Measurements from ENCODE around the gene RAPGEF1.

The RAPGEF1 gene

GRCh38 chr9:131636593-131636992 lies 103.3 kb downstream of the RAPGEF1 start:
- no peak for DNase-seq

DNA sequence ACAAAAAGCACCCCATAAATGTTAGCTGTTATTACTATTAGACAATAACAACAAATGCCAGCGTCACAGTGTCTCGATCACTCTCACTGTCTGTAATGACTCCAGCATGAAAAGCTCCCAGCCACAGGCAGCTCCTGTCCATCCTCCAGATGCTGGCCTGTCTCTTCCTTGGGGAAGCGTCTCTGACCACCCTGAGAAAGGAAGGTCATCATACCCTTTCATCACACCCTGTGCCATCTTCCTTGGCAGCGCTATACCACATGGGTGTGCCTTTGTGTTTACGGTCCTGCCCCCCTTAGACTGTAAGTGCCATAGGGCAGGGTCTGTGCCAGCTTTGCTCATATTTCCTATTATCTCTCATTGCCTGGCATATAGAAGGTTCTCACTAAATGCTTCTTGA lies 104.0 kb downstream of the RAPGEF1 start:
- DNase-seq: no peak

GRCh38 chr9:131635285-131635684 lies 104.6 kb downstream of the RAPGEF1 start:
- no peak for DNase-seq

DNA sequence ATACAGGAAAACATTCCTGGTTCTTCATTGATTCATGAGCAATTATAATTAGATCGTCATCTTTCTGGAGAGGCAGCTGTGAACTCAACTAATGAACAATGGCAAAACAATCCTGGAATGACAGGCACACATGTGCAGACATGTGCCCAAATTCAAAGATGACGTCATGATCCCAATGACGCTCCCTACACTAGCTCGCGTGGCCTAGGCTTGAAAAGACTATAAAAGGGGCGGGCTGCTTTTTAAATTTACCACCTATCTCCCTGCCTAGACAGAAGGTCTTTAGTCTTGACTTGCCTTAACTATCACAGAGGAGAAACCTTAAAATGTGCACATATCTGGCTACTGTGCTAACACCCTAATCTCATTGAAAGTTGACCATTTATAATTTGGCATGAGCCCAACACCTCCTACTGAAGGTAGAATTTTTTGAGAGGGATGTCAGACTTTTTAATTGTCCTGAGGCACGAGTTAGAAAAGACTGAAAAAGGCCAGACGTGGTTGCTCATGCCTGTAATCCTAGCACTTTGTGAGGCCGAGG lies 106.3 kb downstream of the RAPGEF1 start:
- DNase-seq: no peak

GRCh38 chr9:131631306-131631705 lies 108.6 kb downstream of the RAPGEF1 start:
- no peak for DNase-seq

DNA sequence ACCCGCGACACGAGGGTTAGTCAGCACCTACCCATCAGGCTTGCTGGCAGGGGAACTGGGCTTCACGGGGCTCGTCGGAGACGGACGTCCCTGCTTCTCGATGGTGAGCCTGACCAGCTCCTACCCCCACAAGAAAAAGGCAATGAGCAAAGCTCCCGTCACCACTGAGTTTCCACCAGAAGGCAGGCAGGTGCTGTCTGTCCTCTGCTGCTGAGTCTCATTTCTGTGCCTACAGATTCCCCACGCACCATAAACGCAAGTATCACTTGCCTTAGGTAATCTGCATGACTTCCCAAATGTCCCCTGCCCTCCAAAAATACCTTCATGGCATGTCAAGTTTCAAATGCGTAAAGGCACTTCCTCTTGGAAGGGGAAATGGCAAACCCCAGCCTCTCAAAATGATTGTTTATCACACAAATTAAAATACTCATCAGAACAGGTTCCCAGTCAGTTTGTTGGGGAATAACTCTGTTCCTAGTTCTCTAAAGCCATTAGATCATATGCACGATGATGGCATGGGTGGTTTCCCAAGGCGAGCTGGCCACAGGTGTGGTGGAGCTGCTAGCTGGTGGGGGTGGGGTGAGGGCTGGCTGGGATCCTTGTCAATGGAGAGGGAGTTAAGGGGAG lies 109.6 kb downstream of the RAPGEF1 start:
- no peak for DNase-seq

DNA sequence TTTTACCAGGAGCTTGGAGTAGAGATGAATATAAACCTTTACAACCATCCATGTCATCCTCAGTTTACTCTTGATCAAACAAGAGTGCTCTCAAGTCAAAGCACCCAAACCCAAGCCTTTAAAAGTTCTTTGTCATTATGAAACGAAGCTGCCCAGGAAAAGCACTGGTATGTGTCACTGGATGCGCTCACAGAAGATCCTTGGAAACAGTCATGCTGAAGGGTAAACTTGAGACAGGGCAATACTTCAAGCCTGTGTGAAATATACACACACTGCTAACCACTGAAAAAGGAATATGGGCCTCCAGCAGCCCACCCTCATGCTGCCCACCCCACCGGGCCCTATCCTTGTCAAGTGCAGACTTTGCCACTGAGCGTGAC lies 110.1 kb downstream of the RAPGEF1 start:
- DNase-seq: no peak

DNA sequence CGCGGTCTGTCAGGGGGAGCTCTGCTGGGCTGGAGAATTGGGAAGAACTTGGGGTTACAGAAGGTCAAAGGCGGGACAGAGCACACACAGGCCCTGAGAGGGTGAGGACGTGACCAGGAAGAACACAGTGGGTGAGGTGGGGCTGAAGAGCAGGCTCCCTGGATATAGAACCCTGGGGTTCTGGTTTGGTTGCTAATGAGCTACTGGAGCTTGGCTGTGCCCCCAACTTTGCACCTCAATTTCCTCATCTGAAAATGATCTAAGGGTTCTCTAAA lies 110.7 kb downstream of the RAPGEF1 start:
- no peak for DNase-seq

GRCh38 chr9:131628459-131629225 lies 111.2 kb downstream of the RAPGEF1 start:
- no peak for DNase-seq

- DNase-seq: no peak
Measured at GRCh38 chr9:131627648-131628458, 112.0 kb downstream of the RAPGEF1 start.

GRCh38 chr9:131627326-131627647 lies 112.6 kb downstream of the RAPGEF1 start:
- no peak for DNase-seq

DNA sequence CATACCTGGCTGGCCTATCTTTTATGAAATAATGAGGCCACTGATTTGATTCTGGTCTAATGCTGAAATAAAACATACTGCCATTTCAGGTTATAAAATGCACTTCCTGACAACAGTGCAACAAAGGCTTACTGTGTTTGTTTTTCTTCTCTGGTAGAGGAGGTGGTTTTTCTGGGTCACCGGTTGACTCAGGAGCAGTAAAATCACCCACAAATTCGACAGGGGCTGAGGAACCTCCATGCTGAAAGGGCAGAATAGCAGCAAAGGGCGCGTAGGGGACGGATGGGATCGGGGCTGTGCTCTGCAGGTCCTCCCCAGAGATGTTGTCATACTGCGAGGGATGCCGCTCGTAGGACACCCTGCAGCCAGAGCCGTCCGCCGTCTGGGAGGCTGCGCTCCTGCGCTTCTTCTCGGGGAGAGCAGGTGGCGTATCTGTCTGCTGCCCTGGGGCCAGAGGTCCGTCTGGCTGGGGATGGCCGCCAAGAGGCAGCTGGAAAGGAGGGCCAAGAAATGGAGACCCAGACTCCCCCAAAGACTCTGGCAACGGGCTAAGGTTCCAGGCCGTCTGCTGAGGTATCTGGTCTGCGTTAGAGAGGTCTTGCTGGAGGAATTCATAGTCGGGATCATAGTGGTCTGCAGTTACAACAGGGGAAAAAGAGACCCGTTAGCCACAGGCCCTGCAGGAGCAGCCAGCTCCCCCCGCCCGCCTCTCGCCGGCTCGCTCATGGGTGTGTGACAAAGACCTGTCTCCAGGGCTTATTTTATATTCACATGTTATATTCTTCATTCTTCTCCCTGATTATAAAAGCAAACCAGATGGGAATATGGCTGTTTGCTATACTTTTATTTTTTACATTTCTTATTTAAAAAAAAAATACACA lies 113.8 kb downstream of the RAPGEF1 start:
- no peak for DNase-seq

DNA sequence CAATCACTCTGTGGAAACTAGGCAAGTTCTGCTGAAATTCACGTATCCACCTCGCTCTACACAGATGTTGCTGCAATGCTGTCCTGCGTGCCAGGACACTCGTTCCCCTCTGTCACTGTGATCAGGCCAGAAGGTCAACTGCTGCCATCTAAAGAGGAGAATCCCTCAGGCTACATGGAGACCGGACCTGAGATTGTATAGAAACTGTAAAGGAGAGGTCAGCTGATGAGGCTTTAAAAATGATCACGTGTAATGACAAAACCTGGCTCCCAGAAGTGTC lies 114.4 kb downstream of the RAPGEF1 start:
- DNase-seq: no peak

GRCh38 chr9:131624636-131625507 lies 115.0 kb downstream of the RAPGEF1 start:
- DNase-seq: no peak

- no peak for DNase-seq
Measured at GRCh38 chr9:131623655-131624330, 116.1 kb downstream of the RAPGEF1 start.

DNA sequence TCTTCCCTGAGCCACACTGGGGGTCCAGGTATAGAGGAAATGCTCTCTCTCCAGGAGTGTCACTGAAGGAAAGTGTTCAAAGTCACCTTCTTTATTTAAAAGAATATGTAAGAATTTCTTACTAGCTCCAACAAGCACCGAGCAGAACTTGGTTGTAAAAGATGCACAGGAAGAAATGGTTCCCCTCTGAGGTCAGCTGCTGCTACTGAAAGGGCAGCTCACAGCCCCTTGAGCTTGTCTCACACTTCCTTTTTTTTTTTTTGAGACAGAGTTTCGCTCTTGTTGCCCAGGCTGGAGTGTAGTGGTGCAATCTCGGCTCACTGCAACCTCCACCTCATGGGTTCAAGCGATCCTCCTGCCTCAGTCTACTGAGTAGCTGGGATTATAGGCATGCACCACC lies 117.4 kb downstream of the RAPGEF1 start:
- DNase-seq: no peak

- no peak for DNase-seq
Measured at GRCh38 chr9:131621551-131622358, 118.1 kb downstream of the RAPGEF1 start.

DNA sequence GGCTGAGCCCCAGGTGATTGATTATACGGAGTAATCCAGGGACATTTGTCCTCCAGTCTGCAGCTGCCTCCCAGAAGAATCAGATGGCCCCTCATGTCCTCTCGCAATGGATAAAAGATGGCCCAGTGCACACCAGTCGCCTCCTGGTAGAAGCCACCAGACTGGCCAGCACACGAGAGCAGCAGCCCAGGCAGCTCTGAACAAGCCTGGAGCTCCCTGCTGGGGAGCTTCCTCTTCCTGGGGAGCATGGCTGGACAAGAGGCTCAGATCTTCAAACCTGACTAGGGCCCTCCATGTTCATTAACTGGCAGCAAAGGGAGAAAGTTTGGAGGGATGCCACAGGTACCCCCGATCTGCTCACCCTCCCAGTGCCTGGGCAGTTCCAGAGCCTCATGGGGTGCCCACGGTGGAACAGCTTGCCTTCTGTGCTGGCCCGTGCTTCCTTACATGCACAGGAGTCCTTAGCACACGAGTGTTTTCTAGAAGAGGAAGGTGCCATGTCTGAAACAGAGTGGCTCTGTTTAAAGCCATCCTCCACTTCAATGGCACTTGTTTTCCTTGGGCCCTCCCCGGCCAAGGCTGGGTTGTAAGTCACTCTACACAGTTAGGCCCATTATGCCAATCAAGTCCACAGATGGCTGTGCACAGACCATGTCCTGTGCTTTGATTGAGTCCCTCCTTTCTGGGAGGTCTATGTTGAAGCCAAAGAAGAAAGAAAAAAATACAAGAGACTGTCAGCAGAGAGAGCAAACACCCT lies 118.9 kb downstream of the RAPGEF1 start:
- no peak for DNase-seq

GRCh38 chr9:131619680-131620079 lies 120.2 kb downstream of the RAPGEF1 start:
- DNase-seq: no peak

- no peak for DNase-seq
Measured at GRCh38 chr9:131618785-131619184, 121.1 kb downstream of the RAPGEF1 start.
